Activated effector memory CD4-positive, alpha-beta T cell treated with anti-CD3 and anti-CD28 coated beads, Interleukin-2, amount 50 U/mL, for 16 hours (primary cell): Measurements from ENCODE around the gene SLC17A2.
A peak's percentile ranks its signal among the peaks of the same experiment; 100 is the strongest.

ENCODE experiments used
- DNase-seq: peaks from one replicate; pipeline ENCODE4 v3.0.0-alpha.2; 2020

Gene SLC17A2

DNA sequence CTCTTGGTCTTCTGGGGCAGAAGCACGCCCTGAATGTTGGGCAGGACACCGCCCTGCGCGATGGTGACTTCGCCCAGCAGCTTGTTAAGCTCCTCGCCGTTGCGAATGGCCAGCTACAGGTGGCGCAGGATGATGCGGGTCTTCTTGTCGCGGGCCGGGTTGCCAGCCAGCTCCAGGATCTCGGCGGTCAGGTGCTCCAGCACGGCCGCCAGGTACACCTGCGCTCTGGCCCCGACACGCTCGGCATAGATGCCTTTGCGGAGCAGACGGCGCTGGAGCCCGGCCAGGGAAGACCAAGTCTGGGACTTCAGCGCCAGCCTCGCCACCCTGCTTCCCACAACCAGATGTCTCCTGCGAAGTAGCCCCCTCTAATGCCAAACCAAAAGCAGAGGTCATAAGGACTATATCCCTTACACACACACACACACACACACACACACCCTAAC, 48.4 kb downstream of the SLC17A2 start:
- DNase-seq = peak; percentile 71

DNA sequence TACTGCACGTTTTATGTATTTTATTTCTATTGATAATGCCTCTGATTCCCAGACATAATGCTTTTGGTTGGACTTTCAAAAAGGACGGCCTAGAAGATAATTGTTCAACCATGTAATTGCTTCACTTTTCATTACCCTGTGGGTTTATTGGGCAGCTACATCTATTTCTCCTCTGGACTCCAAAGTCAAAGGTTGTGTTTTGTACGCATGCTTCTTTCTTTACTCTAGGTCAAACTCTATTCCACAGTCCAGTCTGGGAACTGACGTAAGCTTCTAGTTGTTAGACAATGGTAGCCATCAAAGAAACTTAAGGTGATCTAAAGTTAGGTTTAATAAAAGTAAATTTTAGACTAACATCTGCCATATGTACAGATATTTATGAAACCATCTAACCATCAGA, 49.9 kb downstream of the SLC17A2 start:
- DNase-seq = no peak

DNA sequence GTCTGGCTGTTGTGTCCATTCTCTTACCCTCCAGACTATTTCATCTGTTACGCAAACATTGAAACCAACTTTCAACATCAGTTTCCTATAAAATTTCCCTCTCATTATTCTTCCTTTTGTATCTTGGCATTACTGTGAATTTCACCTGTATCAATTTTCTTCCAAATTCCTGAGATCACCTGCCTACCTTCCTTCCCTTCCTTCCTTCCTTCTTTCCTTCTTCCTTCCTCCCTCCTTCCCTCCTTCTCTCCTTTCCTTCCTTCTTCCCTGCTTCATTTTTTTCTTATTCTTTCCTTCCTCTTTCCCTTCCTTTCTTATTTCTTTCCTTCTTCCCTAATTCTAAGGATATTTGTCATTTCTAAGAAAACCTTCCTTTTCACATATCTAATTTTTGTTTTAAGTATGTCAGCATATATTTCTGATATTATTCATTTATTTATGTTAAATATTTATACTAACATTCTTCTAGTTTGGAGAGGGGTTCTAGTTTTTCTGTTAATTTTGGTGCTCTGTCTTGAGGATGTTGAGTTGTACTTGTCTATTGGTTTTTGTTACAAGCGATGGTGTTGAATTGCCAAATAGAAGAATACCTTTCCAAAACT, 51.7 kb downstream of the SLC17A2 start:
- DNase-seq = no peak

DNA sequence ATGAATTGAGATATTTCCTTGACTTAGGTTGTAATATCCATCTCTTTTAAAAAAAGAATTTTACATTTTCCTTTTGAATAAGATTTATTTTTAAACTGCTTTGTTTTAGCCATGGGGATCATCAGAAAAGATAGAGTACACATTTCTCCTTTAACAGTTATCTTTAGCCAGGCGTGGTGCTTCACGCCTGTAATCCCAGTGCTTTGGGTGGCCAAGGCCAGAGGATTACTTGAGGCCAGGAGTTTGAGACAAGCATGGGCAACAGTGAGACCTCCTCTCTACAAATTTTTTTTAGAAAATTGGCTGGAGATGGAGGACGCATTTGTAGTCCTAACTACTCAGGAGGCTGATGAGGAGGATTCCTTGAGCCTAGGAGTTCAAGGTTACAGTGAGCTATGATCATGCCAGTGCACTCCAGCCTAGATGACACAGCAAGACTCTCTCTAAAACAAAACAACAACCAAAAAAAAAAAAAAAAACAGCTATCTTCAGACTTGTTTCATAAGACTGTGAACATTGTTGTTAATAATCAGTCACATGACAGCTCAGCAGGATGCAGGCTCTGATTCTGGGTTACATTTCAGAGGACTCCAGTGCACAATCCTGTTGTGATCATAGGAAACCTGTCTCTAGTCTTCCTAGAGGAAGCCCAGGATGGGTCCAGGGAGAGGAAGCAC, 54.4 kb downstream of the SLC17A2 start:
- no peak for DNase-seq

DNA sequence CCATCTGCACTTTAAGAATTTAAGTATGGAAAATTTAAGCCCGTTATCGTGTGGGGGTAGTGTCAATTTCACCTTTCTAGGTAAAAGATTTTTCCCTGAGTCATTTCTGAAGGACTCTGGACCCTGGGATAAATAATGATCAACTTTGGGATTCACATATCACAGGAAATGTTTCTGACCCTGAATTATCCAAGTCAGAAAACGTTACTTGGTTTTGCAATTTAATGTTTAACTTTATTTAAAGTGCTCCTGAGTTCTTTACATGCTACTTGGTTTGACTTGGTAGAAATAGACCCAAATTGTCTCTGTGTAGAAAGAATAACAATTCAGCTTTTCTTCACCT, 55.0 kb downstream of the SLC17A2 start:
- no peak for DNase-seq

DNA sequence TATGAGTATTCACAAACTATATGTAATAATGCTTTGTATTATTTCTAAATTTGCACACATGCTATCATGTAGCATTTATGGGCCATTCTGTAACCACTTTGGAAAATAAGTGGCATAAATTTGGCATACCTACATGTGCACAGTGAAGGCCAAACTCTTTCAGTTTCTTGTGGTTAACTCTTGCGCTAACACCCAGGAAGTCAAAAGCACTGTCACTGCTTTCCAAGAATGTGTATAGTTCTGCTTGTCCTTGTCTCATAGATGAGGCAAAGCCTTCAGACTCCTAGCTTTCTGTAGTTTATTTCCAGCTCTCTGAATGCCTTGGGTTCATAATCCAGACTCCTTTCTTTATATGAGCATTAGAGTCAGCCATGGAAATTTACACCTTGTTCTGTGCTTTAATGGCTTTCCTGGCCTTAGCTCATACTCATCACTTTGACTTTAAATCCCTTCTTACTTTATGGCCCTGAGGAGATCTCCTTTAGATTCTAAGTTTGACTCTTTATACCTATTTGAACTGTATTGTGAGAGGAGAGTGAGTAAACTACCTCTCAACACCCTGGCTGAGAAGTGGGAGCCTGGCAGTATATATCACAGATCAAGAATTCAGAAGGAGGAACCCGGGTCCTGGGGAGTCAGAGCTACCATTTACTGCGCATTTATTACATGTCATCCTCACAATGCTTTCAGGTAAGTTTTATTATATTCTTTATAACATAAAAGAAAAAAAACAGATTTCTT, 55.5 kb downstream of the SLC17A2 start:
- no peak for DNase-seq

DNA sequence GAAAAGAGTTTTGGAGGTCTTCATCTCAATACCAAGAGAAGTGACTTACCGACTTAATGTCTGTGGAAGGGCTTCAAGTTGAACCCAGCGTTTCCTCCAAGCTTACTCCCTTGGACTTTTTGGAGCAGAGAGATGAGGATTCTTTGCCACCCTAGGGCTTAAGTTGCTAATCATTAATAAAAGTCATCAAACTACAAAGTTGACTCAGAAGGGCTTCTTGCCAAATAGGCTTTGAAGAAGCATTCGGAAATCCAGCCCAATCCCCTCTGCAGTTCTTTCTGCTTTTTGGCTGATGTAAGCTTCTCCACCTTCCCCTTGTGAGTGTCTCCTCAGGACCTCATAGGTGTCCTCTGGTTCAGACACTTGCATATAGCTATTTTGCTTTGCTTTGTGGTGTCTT, 56.4 kb downstream of the SLC17A2 start, which contains the start of gene SLC17A3:
TSS of gene SLC17A3 (minus strand) at position 126 of the 400 bp plus-strand sequence. CDS start 5,856 bp downstream, outside the sequence.
- no peak for DNase-seq

DNA sequence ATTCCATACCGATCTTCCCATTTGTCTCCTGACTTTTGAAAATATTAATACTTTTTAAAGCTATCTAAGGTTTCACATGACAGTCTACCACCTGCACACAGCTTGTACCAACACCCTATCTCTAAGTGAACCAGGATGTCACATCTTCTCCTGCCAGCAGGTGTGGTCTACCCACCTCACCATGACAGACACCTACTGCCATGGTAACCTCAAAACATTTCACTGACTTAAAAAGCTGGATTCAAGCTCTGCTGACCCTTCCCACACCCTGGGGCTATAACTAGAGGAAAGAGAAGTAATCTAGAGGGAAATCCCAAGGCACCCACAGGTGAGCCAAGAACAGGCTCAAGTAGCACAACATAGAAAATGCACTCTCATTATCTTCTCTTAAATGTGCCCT, 57.7 kb downstream of the SLC17A2 start:
- no peak for DNase-seq

DNA sequence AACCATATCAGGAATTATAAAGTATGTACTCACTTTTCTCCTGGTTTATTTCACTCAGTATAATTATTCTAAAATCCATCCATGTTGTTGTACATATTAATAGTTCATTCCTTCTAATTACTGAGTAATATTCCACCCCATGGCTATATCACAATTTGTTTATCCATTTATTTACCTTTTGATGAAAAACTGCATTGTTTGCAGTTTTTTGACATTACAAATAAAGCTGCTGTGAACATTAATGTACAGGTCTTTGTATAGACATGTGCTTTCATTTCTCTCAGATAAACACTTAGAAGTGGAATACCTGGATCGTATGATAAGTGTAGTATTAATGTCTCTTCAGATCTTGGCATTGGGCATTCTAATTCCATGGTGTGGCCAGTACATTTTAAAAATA, 60.7 kb downstream of the SLC17A2 start:
- DNase-seq = no peak

DNA sequence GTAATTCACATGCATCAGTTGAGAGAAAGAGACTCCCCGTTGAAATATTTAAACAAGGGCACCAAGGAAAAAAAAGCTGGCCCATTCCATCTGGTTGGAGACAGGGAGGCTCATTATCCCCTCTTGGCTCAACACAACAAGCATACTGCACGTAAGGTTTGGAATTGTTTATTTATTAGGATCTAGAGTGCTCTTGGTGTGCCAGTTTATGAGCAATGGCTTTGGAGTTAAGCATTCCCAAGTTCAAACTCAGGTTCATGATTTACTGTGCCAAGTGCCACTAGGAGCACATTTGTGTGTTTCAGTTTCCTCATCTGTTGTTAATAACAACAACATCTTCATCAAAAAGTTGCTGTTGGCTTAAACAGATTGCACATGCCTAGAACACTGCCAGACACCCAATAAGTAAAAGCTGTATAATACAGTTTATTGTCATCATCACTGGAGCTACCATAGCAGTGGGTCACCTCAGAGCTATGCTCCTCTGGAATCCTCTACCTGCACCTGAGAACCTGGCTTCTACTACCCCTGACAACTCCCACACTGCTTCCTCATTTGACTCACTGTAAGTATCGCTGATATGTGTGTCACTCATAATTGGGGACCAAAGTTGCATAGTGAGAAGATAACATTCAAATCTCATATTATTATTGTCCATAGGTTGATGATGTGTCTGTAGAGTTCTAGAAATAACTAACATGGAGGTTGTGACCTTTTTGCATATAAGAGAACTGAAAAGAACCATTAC, 61.9 kb downstream of the SLC17A2 start:
- no peak for DNase-seq

DNA sequence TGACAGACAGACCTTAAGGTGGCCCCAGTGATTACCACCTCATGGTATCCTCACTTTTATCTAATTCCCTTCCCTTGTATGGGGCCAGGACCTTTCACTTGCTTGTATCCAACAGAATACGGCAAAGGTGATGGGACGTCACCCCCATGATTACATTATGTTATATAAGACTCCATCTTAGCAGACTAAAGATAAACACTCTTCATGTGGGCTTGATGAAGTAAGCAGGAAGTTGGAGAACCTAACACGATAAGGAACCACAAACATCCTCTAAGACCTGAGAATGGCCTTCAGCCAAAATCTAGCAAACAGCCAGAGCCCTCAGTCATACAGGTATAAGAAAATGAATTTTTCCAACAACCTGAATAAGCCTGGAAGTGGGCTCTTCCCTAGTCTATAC, 64.5 kb downstream of the SLC17A2 start:
- DNase-seq = no peak

DNA sequence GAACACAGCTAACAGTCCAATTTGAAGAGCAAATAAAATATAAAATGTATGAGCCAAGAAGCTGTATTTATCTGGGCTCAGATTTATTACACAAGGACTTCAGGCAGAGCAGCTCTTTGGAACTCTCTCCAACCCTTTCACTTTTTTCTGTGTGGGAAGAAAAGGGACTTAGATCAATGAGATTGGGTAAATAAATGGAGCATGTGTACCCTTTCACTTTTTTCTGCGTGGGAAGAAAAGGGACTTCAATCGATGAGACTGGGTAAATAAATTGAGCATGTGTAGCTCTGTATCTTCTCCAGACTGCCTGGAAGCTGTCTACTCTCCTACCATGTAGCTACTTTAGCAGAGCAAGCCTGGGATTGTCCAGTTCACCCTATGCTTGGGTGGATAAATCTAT, 67.1 kb downstream of the SLC17A2 start:
- DNase-seq = no peak
